Measurements from ENCODE around the gene PPP1CA. TPM values are rescaled to one million over a fixed set of nuclear protein-coding genes. Genes with fewer than 3 reads are reported as not detected.

The PPP1CA gene
- polyA plus RNA-seq, 3 donors: 209 to 551 (median 461) TPM

- intact Hi-C loops (cut with micrococcal nuclease): no loop called here
- H4K20me1 ChIP-seq (ENCODE audit: insufficient read depth, low read length): no peaks in the 10 kb centered on the region
- H3K4me1 ChIP-seq (ENCODE audit: control insufficient read depth in 1 of 2, insufficient read depth in 2 of 2, low read length in 2 of 2): peaks cover 52 to 60% of the 10 kb centered on the region in 2 donors
- no peak overlapping the region for H3K4me3 ChIP-seq (replicated peaks in 1 of 3; ENCODE audit: low read depth in 2 of 3, low read length in 3 of 3)
- no peak for DNase-seq
- Mint-ChIP-seq H3K4me1 (peaks cover 50% of the 10 kb centered on the region), H3K4me3 (no peak overlapping the region), H3K9me3 (peaks cover 0 to 2% (median 0%) of the 10 kb centered on the region in 7 donors), H3K36me3 (peaks cover 0 to 3% of the 10 kb centered on the region in 2 donors), H3K27me3 (ENCODE audit: low read depth in 3 of 3) (peaks cover 6 to 12% (median 9%) of the 10 kb centered on the region in 3 donors), H3K27ac (no peak overlapping the region)
- H3K27ac ChIP-seq (ENCODE audit: low read depth in 1 of 2, low read length in 2 of 2): no peak overlapping the region
- H3K9me3 ChIP-seq (replicated peaks in 1 of 2; ENCODE audit: control insufficient read depth in 1 of 2, insufficient read depth in 1 of 2, low read length in 2 of 2): no peaks in the 10 kb centered on the region
- no peak for TF ChIP-seq CTCF (IDR thresholded peaks at IDR 0.05)
- H3K9ac ChIP-seq (ENCODE audit: insufficient read depth, low read length, poor library complexity, severe bottlenecking): no peak overlapping the region
- no peak overlapping the region for H2AFZ ChIP-seq (ENCODE audit: insufficient read depth, low read depth, low read length, poor library complexity, severe bottlenecking)
- H3K27me3 ChIP-seq (ENCODE audit: control insufficient read depth in 2 of 2, insufficient read depth in 2 of 2, low read length in 2 of 2): no peaks in the 10 kb centered on the region
- H3K4me2 ChIP-seq (replicated peaks; ENCODE audit: extremely low read depth, low read length, poor library complexity, severe bottlenecking): no peak overlapping the region
- no peaks in the 10 kb centered on the region for H3K36me3 ChIP-seq (replicated peaks in 1 of 2; ENCODE audit: control insufficient read depth in 1 of 2, insufficient read depth in 2 of 2, low read length in 2 of 2)
- H3K79me2 ChIP-seq (ENCODE audit: insufficient read depth, low read length): peaks cover 10% of the 10 kb centered on the region
- 81% methylated on average over 3 of the region's 7 CpGs for WGBS (ENCODE audit: insufficient coverage)
Measured at GRCh38 chr11:67376063-67376820, 25.4 kb downstream of the PPP1CA start.

GRCh38 chr11:67375320-67376055 is 26.2 kb downstream of the PPP1CA start:
- no peaks in the 10 kb centered on the region for H3K27me3 ChIP-seq (ENCODE audit: control insufficient read depth in 2 of 2, insufficient read depth in 2 of 2, low read length in 2 of 2)
- H3K4me3 ChIP-seq (replicated peaks in 1 of 3; ENCODE audit: low read depth in 2 of 3, low read length in 3 of 3): no peak overlapping the region
- H3K4me2 ChIP-seq (replicated peaks; ENCODE audit: extremely low read depth, low read length, poor library complexity, severe bottlenecking): no peak overlapping the region
- intact Hi-C loops (cut with micrococcal nuclease): no loop called here
- H3K9me3 ChIP-seq (replicated peaks in 1 of 2; ENCODE audit: control insufficient read depth in 1 of 2, insufficient read depth in 1 of 2, low read length in 2 of 2): no peaks in the 10 kb centered on the region
- no peak for DNase-seq
- H2AFZ ChIP-seq (ENCODE audit: insufficient read depth, low read depth, low read length, poor library complexity, severe bottlenecking): no peak overlapping the region
- H3K4me1 Mint-ChIP-seq: peaks cover 50% of the 10 kb centered on the region
- no peak for TF ChIP-seq CTCF (IDR thresholded peaks at IDR 0.05)
- peaks cover 6 to 12% (median 9%) of the 10 kb centered on the region in 3 donors for H3K27me3 Mint-ChIP-seq (ENCODE audit: low read depth in 3 of 3)
- H3K36me3 Mint-ChIP-seq: peaks cover 0 to under 1% of the 10 kb centered on the region in 2 donors
- H4K20me1 ChIP-seq (ENCODE audit: insufficient read depth, low read length): peaks cover 5% of the 10 kb centered on the region
- H3K9me3 Mint-ChIP-seq: peaks cover 0 to 2% (median 0%) of the 10 kb centered on the region in 7 donors
- peak overlapping the region in 1 of 7 donors; percentile 13 for H3K27ac Mint-ChIP-seq
- H3K79me2 ChIP-seq (ENCODE audit: insufficient read depth, low read length): peaks cover 14% of the 10 kb centered on the region
- H3K9ac ChIP-seq (ENCODE audit: insufficient read depth, low read length, poor library complexity, severe bottlenecking): no peak overlapping the region
- H3K4me3 Mint-ChIP-seq: peak overlapping the region in 1 of 2 donors; percentile 26
- H3K36me3 ChIP-seq (replicated peaks in 1 of 2; ENCODE audit: control insufficient read depth in 1 of 2, insufficient read depth in 2 of 2, low read length in 2 of 2): no peaks in the 10 kb centered on the region
- H3K27ac ChIP-seq (ENCODE audit: low read depth in 1 of 2, low read length in 2 of 2): no peak overlapping the region
- peaks cover 52 to 60% of the 10 kb centered on the region in 2 donors for H3K4me1 ChIP-seq (ENCODE audit: control insufficient read depth in 1 of 2, insufficient read depth in 2 of 2, low read length in 2 of 2)
- 0% methylated on average over 1 of the region's 15 CpGs for WGBS (ENCODE audit: insufficient coverage)

Data from CD14-positive monocyte (primary cell).